Posterior vena cava (tissue), 2 donors: ENCODE measurements around the gene MYD88. TPM values are rescaled to one million over a fixed set of nuclear protein-coding genes. Genes with fewer than 3 reads are reported as not detected.
"Not testable (repeated sequence)": the region's sequence is repeated elsewhere in the genome, so short reads cannot be mapped to it uniquely, and the experiment has no call there.

Experiments used
- DNase-seq: peaks from one replicate; pipeline ENCODE4 v3.0.0-alpha.2; 2020; ENCODE audit warnings: low spot score
- intact Hi-C, 2 donors: fragments of 100-400 bp; cut with DNase I; formaldehyde crosslinking; loops; one replicate each; pipeline versions ENCODE4 v1.14.1 to v1.14.2; 2022 to 2023
- total RNA-seq, 2 donors: library from RNA; stranded (reverse); fragmentation: NEBNext Ultra II Directional; extraction: Animal tissue kit (Norgen Biotek cat#: 25700); gene quantifications; one replicate each; pipeline ENCODE4 v1.2.1, GENCODE V29; 2021
- donor health status: DM: yes; HTN: yes; CAD: no.
- donor health status: DM: yes; HTN: yes; CAD: no.

Gene MYD88
- total RNA-seq, 2 donors from 2014 or later = 24.7 to 26.3 TPM

DNA sequence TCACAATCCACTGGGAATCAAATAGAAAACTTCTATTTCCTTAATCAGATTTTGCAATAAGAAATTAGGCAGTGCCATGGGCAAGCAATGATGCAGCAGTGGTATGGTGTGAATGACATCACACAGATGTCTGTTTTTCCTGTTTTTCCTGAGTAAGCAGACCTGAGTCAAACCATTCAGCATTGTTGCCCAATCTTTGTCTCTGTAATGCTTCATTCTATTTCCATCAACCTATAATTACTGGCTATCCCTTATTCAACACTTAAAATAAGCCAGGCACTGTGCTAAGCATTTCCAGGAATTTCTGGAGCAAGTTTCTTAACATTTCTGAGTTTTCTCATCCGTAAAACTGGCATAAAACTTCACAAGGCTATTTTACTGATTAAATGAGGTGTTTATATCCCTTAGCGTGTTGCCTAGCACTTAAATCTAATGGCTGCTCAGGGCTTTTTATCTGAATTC lies 15.6 kb downstream of the MYD88 start:
- DNase-seq = no peak
- intact Hi-C loops = no loop called here

GRCh38 chr3:38154625-38155255 lies 16.3 kb downstream of the MYD88 start:
- intact Hi-C loops = no loop called here

GRCh38 chr3:38155825-38156224 lies 17.4 kb downstream of the MYD88 start:
- intact Hi-C loops = no loop called here
- no peak for DNase-seq

More at GRCh38 chr3:38154625-38155255, 16.3 kb downstream of the MYD88 start:
- DNase-seq = no peak

- intact Hi-C loops = no loop called here
- DNase-seq = no peak
Observed at GRCh38 chr3:38157117-38157516, 18.7 kb downstream of the MYD88 start.

- DNase-seq = no peak
- intact Hi-C loops = no loop called here
Observed at GRCh38 chr3:38157595-38157994, 19.1 kb downstream of the MYD88 start.

DNA sequence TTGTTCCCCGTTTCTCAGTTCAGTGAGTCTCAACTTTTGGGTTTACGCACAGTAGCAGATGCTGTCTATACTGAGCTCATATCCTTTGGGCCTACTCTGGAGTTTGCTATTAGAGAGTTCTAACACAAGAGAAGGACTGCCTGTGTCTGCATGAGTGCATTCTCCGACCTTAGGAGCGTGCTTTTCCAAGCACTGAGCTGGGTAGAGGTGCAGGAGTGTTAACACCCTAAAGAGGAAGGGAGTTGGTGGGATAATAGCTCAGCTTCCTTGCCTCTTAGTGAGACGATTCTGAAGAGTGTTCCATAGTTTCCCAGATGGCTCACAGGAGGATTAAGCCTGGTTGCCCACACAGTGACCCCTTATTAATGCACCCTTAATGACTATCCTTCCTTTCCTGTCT lies 20.0 kb downstream of the MYD88 start:
- intact Hi-C loops = loop anchor here in 1 of 2 donors (2.0 kb wide), 1 partner anchor 64 kb away; no protein-coding TSS in a partner anchor
- no peak for DNase-seq

DNA sequence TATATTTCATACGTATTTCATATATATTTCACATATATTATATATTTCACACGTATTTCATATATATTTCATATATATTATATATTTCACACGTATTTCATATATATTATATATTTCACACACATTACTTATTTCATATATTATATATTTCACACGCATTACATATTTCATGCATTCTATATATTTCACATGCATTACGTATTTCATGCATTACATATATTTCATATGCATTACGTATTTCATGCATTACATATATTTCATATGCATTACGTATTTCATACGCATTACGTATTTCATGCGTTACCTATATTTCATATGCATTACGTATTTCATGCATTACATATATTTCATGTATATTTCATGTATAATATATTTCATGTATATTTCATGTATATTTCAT lies 22.2 kb downstream of the MYD88 start:
- DNase-seq, intact Hi-C loops: not testable (repeated sequence)

DNA sequence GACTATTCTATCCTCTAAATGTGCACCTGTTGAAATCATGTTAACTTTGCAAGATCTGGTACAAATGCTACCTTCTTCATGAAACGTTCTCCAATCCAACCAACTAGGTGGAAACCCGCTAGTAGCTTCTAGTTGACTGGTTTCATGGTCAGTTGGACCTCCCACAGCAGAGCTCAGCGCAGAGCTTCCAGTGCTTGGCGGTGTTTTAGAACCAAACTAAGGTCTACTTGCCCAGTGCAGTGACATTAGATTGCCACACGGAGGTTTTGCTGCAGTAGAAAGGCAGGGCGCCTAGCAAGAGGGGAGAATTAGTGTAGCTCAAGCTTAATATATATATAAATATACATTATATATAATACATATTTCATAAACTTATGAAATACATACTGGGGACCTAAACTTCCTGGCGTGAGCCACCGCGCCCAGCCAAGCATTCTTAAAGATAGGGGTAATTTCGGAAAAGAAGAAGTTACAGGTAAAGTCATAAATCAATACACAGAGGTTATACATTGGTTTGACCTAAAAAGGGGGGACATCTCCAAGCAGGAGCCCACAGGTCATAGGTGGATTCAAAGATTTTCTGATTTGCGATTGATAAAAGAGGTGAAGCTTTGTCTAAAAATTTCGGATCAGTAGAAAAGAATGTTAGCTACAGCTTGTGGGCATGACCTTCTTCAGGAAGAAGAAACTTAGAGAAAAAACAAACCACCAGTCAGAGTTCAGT lies 24.8 kb downstream of the MYD88 start:
- DNase-seq = no peak

GRCh38 chr3:38163841-38164642 lies 25.6 kb downstream of the MYD88 start:
- intact Hi-C loops = no loop called here
- DNase-seq = no peak

More for the DNA sequence above, 24.8 kb downstream of the MYD88 start:
- intact Hi-C loops = no loop called here

DNA sequence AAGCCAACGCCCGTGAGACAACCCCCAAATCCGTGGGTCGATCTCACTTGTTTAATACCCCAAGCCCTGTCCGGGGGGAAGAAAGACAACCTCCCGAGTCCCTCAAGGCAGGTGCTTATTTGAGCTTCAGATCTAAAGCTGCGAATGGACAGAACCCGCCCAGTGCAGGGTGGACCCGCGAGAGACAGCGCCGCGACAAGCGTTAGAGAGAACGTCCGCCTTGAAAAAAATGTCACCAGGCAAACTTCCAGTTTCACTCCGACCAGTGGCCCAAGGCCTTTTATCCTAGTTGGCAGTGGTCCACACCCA lies 26.1 kb downstream of the MYD88 start:
- intact Hi-C loops = no loop called here

GRCh38 chr3:38164952-38165721 lies 26.7 kb downstream of the MYD88 start, which contains the start of gene OXSR1:
TSS of gene OXSR1 (plus strand) at chr3:38165537. CDS start at chr3:38165877, 340 bp downstream.
- intact Hi-C loops = no loop called here
- DNase-seq = peak; percentile 100

More for the DNA sequence above, 26.1 kb downstream of the MYD88 start:
- no peak for DNase-seq

DNA sequence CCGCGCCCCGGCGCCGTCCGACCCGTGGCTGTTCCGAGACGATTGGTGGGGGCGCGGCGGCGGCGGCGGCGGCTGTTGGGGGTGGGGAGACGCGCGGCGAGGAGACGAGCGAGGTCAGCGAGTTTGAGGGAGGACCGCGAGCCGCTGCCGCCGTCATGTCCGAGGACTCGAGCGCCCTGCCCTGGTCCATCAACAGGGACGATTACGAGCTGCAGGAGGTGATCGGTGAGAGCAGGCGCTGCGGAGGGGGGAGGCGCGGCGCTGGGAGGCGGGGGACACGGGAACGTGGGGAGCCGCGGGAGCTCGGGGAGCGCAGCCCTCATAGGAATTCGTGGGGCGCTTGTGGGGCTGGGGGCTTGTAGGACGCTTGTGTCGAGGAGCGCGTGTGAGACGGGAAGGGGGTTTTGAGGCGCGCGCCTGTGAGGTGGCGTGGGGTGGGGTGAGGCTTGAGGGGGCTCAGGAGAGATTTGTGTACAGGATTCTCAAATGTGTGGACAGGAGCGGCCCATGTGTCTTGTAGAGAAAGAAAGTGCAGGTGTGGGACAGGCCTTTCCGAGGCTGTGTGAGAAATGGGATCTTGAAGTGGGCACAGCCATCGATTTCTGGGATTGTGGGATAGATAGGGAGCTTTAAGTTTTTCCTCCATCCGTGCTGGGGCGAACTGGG lies 27.4 kb downstream of the MYD88 start:
- peak; percentile 91 for DNase-seq
- intact Hi-C loops = no loop called here

DNA sequence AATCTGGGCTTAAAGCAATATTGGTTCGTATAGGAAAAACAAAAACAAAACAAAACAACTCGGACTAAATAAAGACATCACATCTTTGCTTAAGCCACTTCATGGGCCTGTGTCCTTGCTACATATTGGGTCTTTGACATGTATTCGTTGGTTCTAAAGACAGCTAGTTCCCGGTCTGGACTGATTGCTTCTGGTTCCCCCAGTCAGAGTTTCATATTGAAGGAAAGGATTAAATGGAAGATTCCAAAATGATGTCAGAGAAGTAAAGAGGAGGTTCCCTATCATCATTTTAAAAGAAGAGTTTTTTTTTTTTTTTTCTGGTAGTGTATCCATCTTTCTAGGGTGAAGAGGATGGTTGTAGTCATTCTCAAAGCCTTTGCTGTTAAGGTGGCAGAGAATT lies 29.1 kb downstream of the MYD88 start:
- DNase-seq = no peak
- intact Hi-C loops = no loop called here

GRCh38 chr3:38168151-38169026 lies 29.9 kb downstream of the MYD88 start:
- DNase-seq = no peak
- intact Hi-C loops = no loop called here

DNA sequence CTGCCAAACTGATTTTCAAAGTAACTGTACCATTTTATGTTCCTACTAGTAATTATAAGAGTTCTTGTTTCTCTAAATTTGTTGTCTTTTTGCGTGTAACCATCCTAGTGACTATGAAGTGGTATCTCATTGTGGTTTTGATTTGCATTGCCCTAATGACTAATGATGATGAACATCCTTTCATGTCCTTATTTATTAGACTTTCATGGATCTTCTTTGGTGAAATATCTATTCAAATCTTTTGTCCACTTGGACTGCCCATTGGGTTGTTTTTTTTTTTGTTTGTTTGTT lies 30.5 kb downstream of the MYD88 start:
- intact Hi-C loops = no loop called here
- DNase-seq = no peak

DNA sequence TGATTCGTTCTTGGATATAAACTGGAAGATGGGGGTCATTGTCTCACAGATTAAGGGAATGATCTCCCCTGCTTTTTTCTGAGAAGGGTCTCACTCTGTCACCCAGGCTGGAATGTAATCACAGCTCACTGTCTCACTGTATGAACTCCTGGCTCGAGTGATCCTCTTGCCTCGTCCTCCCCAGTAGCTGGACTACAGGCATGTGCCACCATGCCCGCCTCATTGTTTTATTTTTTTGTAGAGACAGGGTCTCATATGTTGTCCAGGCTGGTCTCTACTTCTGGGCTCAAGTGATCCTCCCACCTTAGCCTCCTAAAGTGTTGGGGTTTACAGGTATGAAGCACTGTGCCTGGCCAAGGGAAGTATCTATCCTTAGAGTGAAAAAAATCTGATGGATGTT lies 32.3 kb downstream of the MYD88 start:
- intact Hi-C loops = no loop called here
- no peak for DNase-seq

- DNase-seq = no peak
- intact Hi-C loops = no loop called here
Observed at GRCh38 chr3:38171622-38172021, 33.2 kb downstream of the MYD88 start.

- no peak for DNase-seq
- intact Hi-C loops = no loop called here
Observed at GRCh38 chr3:38173834-38174418, 35.5 kb downstream of the MYD88 start.
